HG03108 (cell line): ENCODE measurements around the gene CCDC106.

Experiments
- ATAC-seq: cut with Tn5 transposase; IDR thresholded peaks from one replicate; pipeline ENCODE4 v1.9.1; 2021; ENCODE audit warnings: moderate library complexity; ENCODE audit not compliant: unreplicated experiment

The CCDC106 gene

GRCh38 chr19:55680339-55681130, 32.5 kb downstream of the CCDC106 start:
- ATAC-seq = no peak

- ATAC-seq = no peak
Measured at GRCh38 chr19:55681131-55682092, 33.4 kb downstream of the CCDC106 start.

DNA sequence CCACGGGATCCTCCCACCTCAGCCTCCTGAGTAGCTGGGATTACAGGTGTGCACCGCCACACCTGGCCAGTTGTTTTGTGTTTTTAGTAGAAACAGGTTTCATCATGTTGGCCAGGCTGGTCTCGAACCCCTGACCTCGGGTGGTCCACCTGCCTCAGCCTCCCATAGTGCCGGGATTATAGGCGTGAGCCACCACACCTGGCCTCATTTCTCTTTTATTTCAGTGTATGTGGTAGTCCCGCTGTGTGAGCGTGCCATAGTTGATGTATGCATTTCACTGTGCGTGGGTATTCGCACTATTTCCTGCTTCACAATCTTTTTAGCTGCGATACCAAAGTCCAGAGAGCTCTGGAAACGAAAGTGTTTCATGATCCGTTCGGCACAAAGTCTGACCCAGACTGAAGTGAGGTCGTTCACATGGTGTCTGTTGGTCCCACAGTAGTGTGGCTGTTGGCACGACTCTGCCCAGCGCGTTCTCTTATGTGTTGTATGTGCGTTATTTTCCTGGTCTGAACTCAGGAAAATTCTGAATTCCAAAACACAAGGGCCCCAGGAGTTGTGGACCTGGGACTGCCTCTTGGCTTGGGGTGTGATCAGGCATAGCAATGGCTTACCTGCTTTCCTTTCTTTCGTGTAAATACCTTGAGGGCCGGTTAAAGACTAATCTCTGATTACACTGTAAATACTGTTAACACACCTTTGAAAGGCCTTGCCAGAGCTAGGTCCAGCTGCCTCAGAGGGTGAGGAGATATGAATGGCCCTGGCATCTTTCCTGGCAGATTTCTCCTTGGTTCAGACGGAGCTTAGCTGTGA, 35.6 kb downstream of the CCDC106 start:
- ATAC-seq = no peak

DNA sequence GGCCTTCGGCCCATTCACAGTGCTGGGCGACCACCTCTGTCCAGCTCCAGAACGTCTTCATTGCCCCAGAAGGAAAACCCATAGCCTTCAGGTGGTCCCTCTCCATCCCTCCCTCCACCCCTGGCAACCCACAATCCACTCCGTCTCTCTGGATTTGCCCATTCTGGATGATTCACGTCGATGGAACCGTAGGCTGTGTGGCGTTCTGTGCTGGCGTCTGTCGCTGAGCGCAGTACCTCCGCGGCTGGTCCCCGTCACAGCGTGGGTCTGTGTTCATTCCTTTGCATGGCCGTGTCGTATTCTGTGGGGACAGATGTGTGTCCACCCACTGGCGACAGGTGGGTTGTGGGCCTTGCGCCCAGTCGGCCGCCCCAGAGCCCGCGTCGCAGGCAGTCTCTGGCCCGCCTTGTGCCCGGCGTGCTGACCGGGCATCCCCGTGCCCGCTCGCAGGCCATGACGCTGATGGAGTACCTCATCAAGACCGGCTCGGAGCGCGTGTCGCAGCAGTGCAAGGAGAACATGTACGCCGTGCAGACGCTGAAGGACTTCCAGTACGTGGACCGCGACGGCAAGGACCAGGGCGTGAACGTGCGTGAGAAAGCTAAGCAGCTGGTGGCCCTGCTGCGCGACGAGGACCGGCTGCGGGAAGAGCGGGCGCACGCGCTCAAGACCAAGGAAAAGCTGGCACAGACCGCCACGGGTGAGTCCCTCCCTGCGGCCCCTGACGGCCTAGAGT, 37.1 kb downstream of the CCDC106 start:
- ATAC-seq = no peak

DNA sequence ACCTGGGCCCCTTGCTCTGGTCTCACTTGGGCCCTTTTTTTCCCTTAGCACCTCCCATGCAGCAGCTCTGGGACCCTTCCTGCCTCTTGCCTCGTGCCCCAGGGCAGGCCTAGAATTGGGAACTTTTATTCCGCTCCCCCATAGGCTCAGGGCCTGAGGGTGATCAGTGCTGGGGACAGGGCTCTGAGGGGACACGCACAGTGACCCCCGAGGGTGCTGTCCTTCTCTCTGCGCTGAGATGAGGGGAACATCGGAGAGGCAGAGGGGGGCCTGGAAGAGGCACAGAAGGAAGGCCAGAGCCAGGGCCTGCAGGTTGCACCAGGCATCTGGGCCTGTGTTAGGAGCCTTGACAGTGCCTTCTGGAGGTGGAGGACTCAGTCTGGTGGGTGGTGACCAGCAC, 37.8 kb downstream of the CCDC106 start:
- ATAC-seq = no peak

DNA sequence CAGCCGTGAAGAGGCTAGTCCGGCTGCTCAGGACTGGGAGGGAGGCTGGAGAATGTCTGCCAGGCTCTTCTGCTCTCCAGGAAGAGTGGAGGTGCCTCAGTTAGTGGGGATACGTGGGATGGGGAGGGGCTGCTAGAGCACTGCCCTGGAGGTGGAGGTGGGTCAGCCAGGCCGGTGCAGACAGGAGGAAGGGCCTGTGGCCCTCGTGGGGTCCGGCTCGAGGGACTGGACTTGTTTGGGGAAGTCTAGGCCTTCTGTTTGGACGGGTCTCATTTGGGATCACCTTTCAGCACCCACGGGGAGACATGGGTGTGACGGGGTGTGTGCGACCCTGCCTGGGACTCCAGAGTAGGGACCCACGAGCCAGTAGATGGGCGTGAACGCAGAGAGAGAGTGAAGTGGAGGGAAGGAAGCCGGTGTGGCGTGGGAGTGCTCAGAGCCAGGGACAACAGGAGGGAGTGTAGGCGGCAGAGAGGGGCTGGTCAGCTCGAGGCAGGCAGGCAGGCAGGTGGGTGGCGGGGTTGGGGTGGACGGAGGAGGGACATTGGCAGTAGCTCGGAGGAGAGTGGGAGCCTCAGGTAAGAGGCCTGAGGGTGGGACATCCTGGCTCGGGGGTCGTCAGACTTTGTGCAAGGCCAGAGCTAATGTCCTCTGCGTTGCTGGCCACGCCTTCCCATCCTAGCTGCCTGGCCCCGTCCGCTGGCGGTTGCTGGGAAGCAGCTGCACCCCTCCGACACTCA, 38.5 kb downstream of the CCDC106 start:
- ATAC-seq = no peak

DNA sequence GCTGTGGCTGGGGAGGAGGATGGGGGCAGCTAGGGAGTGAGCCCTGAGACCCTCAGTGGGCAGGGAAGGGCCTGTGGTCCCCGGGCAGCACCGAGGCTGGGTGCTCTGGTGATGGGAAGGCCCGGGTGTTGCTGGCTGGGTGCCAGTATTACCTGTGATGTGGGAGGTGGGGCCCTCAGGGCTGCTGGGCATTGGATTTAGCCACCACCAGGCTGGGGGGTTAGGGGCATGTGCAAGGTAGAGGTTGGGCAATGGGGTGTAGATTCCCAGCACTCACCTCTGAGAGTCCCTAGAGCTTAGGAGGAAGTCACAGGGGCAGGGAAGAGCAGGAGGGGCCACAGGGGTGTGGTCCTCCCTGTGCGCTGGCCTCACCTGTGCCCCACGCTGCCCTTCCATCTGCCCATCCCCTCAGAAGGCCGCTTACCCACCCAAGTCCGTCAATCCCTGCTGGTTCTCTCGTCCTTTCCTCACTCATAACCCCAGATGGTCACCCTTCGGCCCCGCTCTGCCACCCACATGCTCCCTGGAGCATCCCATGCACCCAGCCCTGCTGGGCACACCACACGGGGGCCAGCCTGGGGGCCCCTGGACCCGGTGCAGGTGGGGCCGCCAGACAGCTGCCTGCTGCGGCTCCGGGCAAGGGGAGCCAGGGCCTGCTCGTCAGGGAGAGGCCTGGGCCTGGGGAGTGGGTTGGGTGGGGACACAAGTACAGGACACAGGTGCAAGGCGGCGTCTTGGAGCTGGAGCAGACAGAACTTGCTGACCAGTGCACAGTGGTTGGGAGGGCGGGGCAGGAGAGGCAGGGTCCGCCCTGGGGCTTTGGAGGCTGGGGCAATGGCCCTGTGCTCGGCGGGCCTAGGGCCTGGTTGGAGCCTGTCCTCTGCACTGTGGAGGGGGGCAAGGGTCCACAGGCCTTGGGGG, 39.5 kb downstream of the CCDC106 start:
- no peak for ATAC-seq

DNA sequence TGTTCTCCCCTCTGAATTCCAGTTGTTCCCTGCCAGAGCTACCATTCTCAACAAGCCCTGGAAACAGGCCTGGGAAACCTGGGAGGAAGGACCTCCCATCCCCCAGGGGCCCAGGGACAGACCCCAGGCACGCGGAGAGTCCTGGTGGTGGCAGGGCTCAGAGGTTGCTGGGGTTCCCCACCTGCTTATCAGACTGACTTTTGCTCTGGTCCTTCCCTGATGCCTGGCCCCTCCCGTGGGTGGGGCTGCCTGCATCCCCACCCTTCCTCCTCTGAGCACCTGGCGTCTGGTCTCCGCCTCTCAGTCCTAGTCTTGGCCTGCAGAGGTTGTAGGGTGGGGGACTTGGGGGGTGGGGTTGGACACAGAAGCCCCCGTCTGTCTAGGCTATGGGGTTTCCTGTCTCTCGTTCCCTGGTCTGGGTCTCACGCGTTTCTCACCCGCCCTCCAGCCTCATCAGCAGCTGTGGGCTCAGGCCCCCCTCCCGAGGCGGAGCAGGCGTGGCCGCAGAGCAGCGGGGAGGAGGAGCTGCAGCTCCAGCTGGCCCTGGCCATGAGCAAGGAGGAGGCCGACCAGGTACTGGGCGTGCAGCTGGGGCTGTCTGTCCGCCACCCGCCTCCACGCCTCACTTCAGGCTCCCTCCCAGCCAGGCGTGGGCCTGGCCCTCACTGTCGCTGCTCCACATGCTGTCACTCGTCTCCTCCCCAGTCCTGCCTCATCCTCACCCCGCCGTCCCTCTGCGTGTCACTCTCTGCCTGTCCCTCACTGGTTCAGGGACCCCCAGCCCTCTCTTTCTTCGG, 40.6 kb downstream of the CCDC106 start:
- ATAC-seq = no peak

DNA sequence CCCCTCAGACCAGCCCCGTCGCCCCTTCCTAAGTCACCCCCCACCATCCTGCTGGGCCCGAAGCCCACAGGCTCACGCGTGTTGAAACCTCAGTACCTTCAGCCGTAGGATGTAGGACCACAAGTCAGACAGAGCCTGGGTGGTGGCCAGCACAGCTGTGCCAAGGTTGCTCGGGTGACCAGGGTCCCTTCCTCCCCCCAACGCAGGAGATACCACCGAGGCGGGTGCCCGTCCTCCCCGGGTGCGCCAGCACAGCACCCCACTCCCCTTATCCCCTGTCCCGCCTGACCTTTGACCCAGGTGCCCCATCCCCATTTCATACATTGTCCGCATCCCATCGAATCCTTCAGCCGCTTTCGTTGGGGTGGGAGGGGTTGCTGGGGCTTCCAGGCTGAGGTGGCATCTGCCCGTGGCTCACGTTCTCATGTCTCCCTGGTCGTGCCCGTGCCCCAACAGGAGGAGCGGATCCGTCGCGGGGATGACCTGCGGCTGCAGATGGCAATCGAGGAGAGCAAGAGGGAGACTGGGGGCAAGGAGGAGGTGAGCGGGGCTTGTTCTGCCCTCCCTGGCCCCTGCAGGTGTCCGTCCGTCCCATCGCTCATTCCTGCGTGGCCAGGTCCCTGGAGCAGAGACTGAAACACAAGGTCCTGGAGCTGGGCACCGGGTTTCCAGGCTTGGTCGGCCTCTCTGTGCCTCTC, 41.5 kb downstream of the CCDC106 start:
- ATAC-seq = no peak

- no peak for ATAC-seq
Measured at GRCh38 chr19:55690109-55690768, 42.2 kb downstream of the CCDC106 start.

- no peak for ATAC-seq
Measured at GRCh38 chr19:55690769-55691545, 42.9 kb downstream of the CCDC106 start.

GRCh38 chr19:55691561-55692481, 43.8 kb downstream of the CCDC106 start:
- no peak for ATAC-seq

- ATAC-seq = no peak
Measured at GRCh38 chr19:55692681-55693081, 44.7 kb downstream of the CCDC106 start.

GRCh38 chr19:55693336-55693974, 45.4 kb downstream of the CCDC106 start:
- ATAC-seq = no peak
